ENCODE measurements around the gene DEPDC5.

DNA sequence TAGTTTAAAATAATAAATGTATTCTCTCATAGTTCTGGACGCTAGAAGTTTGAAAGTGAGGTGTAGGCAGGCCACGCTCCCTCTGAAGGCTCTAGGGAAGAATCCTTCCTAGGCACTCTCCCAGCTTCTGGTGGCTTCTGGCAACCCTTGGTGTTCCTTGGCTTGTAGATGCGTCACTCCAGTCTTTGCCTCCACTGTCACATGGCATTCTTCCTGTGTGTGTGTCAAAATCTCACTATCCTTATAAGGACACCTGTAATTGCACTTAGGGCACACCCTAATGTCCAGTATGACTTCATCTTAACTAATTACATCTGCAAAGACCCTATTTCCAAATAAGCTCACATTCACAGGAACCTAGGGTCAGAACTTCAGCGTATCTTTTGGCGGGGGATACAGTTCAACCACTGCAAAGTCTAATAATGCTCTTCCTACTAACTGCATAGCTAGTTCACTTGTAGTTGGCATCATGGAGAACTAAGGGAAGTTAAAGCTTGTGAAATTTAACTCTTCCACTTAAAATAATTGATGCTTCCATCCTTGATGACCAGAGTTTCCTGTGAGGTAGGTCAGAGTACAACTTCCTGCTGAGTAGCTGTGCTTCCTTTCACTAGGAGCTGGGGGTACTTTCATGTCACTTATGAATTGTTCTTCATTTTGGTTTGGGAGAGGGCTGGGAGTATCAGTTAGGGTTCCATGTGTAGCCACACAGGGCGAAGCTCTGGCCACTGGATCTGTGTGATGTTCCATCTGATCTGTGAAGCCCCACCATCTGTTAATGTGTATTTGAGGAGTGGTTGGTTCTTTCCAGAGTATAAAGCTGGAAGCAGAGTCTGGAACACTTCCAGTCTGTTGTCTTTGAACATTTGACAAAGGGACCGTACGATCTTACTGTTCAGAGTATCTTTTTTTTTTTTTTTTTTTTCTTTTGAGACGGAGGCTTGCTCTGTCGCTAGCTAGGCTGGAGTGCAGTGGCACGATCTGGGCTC lies 201.0 kb downstream of the DEPDC5 start:
- no peak for TF ChIP-seq YY1 (IDR thresholded peaks at IDR 0.05; ENCODE audit: insufficient read depth, insufficient read length)
- TF ChIP-seq ZNF274 (IDR thresholded peaks at IDR 0.05; ENCODE audit: low read depth, low read length): no peak
- TF ChIP-seq SUZ12 (IDR thresholded peaks at IDR 0.05; ENCODE audit: extremely low read depth, insufficient read depth, insufficient read length): no peak

Data from NT2/D1 (cell line).